Measurements from ENCODE around the gene AATK.
A peak's percentile ranks its signal among the peaks of the same experiment; 100 is the strongest.
"Not testable (repeated sequence)": the region's sequence is repeated elsewhere in the genome, so short reads cannot be mapped to it uniquely, and the experiment has no call there.

Gene AATK

GRCh38 chr17:81151278-81151677, 14.7 kb downstream of the AATK start:
- DNase-seq (ENCODE audit: low read depth, low spot score) = no peak
- no peak overlapping the region for H3K4me3 ChIP-seq (ENCODE audit: low read length)

GRCh38 chr17:81150377-81151077, 15.5 kb downstream of the AATK start:
- no peak overlapping the region for H3K4me3 ChIP-seq (ENCODE audit: low read length)
- no peak for DNase-seq (ENCODE audit: low read depth, low spot score)

- H3K4me3 ChIP-seq (ENCODE audit: low read length) = no peak overlapping the region
- DNase-seq (ENCODE audit: low read depth, low spot score) = no peak
Measured at GRCh38 chr17:81148986-81149533, 17.0 kb downstream of the AATK start.

GRCh38 chr17:81148571-81148970, 17.4 kb downstream of the AATK start:
- DNase-seq (ENCODE audit: low read depth, low spot score) = no peak

GRCh38 chr17:81147701-81148100, 18.3 kb downstream of the AATK start:
- DNase-seq (ENCODE audit: low read depth, low spot score) = no peak
- H3K4me3 ChIP-seq (ENCODE audit: low read length) = no peak overlapping the region

More at GRCh38 chr17:81148571-81148970, 17.4 kb downstream of the AATK start:
- no peak overlapping the region for H3K4me3 ChIP-seq (ENCODE audit: low read length)

- not testable (repeated sequence) for DNase-seq (ENCODE audit: low read depth, low spot score); H3K4me3 ChIP-seq (ENCODE audit: low read length)
Measured at GRCh38 chr17:81146208-81146607, 19.8 kb downstream of the AATK start.

GRCh38 chr17:81144423-81144781, 21.6 kb downstream of the AATK start:
- no peak for DNase-seq (ENCODE audit: low read depth, low spot score)
- no peak overlapping the region for H3K4me3 ChIP-seq (ENCODE audit: low read length)

GRCh38 chr17:81143717-81144422, 22.2 kb downstream of the AATK start:
- no peak for DNase-seq (ENCODE audit: low read depth, low spot score)
- no peak overlapping the region for H3K4me3 ChIP-seq (ENCODE audit: low read length)

GRCh38 chr17:81143200-81143527, 22.9 kb downstream of the AATK start:
- DNase-seq (ENCODE audit: low read depth, low spot score) = no peak
- H3K4me3 ChIP-seq (ENCODE audit: low read length) = no peak overlapping the region

- no peak overlapping the region for H3K4me3 ChIP-seq (ENCODE audit: low read length)
- DNase-seq (ENCODE audit: low read depth, low spot score) = peak; percentile 29
Measured at GRCh38 chr17:81142301-81143199, 23.5 kb downstream of the AATK start.

GRCh38 chr17:81140695-81141094, 25.3 kb downstream of the AATK start:
- no peak overlapping the region for H3K4me3 ChIP-seq (ENCODE audit: low read length)
- DNase-seq (ENCODE audit: low read depth, low spot score) = no peak

GRCh38 chr17:81140018-81140417, 26.0 kb downstream of the AATK start:
- no peak overlapping the region for H3K4me3 ChIP-seq (ENCODE audit: low read length)
- no peak for DNase-seq (ENCODE audit: low read depth, low spot score)

- H3K4me3 ChIP-seq (ENCODE audit: low read length) = no peak overlapping the region
- DNase-seq (ENCODE audit: low read depth, low spot score) = no peak
Measured at GRCh38 chr17:81139428-81139827, 26.6 kb downstream of the AATK start.

- H3K4me3 ChIP-seq (ENCODE audit: low read length) = no peak overlapping the region
- DNase-seq (ENCODE audit: low read depth, low spot score) = no peak
Measured at GRCh38 chr17:81138500-81138899, 27.5 kb downstream of the AATK start.

GRCh38 chr17:81138083-81138482, 27.9 kb downstream of the AATK start:
- H3K4me3 ChIP-seq (ENCODE audit: low read length) = no peak overlapping the region

GRCh38 chr17:81137248-81137647, 28.8 kb downstream of the AATK start:
- no peak overlapping the region for H3K4me3 ChIP-seq (ENCODE audit: low read length)
- DNase-seq (ENCODE audit: low read depth, low spot score) = no peak

More at GRCh38 chr17:81138083-81138482, 27.9 kb downstream of the AATK start:
- no peak for DNase-seq (ENCODE audit: low read depth, low spot score)

GRCh38 chr17:81136366-81136765, 29.7 kb downstream of the AATK start:
- H3K4me3 ChIP-seq (ENCODE audit: low read length) = no peak overlapping the region
- DNase-seq (ENCODE audit: low read depth, low spot score) = no peak

- H3K4me3 ChIP-seq (ENCODE audit: low read length) = no peak overlapping the region
- peak; percentile 11 for DNase-seq (ENCODE audit: low read depth, low spot score)
Measured at GRCh38 chr17:81135505-81136278, 30.3 kb downstream of the AATK start.
